ENCODE results near the gene ZSWIM3. TPM values are rescaled to one million over a fixed set of nuclear protein-coding genes. Genes with fewer than 3 reads are reported as not detected.

ZSWIM3 gene
- total RNA-seq (2022; extraction: Qiagen RNA extraction) = 1.4 to 1.9 TPM (median 1.6 TPM) in 5 replicates

DNA sequence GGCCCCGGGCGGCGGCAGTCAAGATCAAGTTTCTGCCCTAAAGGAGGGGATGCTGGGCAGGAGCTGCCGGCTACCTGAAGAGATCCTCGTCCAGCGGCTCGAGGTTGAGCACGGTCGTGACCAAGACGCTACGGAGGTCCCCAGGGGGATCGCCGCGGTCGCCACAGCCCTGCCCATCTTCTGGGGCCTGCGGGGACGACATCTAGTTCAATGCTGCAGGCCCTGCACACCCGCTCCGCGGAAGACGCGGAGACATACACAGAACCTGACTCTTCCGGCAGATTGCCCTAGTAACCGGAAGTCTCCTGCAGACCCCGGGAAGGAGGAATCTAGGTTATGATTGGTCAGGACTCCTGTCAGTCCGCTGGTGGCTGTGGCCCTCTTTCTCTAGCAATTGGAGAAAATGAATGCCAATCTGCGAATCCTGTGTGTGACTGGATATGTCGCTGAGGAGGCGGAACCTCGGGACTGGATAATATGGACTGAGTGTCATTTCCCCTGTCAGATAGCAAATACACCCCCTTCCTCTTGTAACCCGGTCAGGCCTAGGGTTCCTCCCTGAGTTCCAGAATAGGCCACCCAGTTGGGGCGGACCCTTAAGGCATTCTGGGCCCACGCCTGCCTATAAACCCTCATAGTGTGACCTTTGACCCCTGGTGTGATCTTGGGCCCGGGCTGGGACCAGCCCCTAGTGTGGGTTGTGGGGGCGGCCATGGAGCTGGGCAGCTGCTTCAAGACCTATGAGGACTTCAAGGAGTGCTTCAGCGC, at the start of gene ZSWIM3, which contains the start of gene ACOT8:
TSS of gene ZSWIM3 (plus strand) at position 501 of the 768 bp plus-strand sequence. CDS start at position 713, 212 bp downstream.
TSS of gene ACOT8 (minus strand) at position 279 of the 768 bp plus-strand sequence. CDS start at position 202, 77 bp downstream.

DNA sequence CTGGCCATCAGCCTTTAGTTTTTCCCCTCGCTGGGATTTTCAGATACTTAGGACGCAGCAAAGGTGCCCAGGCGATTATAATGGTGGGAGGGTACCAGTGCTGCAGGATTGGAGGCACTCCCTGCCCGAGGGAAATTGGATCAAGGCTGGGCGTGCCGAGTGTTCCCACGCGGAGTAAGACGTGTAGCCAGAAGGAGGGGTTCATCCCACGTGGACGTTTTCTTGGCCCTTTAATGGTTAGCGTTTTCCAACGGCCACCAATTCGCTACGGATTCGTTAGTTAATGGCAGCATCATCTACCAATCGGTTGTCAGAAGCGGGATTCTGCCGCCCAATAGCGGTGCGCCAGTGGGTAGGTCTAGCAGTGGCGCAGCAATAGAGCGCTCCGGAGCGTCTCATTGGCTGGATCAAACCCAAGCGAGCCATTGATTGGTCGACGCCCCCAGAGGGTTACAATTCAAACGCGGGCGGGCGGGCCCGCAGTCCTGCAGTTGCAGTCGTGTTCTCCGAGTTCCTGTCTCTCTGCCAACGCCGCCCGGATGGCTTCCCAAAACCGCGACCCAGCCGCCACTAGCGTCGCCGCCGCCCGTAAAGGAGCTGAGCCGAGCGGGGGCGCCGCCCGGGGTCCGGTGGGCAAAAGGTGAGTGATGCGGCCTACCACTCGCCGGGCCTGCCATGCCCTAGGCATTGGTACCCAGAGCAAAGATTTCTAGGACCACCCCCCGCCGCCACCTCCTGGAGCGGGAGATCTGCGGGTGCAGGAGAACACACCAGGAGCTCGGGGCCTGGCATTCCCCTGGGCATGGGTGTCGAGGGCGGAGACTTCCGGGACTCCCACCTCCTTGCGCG, 45.0 kb upstream of the ZSWIM3 start, which contains the start of gene UBE2C:
TSS of gene UBE2C (plus strand) at position 488 of the 849 bp plus-strand sequence. CDS start at position 540, 52 bp downstream.

DNA sequence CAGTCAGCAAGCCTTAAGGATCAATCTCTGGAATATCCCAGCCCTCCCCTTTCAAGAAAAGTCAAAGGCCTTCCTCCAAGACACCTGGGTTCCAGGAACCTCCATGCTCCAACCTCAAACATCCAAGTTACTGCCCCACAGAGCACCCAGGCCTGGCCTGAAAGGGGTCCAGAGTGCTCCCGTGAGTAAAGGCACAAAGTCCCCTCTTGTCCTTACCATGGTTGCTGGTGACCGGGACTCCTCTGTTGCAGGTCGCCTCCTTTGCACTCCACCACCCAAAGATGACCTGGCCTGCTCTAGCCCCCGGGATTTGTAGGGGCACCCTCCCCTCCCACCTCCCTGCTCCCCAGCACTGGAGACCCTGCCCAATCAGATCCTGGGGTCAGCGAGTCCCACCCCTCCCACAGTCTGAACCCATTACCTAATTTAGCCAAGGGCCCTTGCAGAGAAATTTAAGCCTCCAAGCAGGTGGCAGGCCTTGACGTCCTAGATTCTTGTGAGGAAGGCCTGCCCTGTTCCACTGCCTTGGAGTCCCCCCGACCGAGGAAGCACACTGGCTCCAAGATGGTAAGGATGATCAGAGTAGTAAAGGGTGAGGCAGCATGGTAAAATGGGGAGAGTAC, 30.3 kb upstream of the ZSWIM3 start, which contains the start of gene TNNC2:
TSS of gene TNNC2 (minus strand) at position 283 of the 623 bp plus-strand sequence. CDS start at position 219, 64 bp downstream.

DNA sequence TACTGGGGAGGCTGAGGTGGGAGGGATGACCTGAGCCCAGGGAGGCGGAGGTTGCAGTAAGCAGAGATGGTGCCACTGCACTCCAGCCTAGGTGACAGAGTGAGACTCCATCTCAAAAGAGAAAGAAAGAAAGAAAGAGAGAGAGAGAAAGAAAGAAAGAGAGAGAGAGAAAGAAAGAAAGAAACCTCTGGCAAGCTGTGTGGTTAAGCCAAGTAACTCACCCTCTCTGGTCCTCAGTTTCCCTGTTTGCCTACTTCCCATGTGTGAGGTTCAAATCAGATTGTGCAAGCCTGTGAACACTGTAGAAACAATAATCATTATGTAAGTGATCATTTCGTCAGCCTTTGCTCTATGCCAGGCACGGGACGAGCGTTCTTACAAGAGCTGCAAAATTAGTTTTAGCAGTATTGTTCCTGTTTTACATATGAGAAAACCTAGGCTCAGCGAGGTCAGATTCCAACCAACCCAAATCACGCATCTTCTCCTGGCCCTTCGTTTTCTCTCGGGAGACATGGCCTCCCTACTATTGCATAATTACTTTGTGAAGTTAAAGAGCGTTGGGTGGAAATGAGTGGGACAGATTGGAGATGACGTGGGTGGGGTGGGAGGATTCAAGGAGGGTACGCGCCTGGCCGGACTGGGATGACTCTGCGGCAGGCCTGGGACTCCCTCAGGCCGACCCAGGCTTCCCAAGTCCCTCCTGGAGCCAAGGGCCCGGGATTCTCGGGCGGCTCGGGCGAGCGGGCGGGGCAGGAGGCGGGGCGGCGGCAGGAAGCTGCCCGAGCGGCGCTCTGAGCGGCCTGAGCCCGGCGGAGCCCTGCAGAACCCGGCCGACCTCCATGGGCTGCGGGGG, 24.2 kb upstream of the ZSWIM3 start, which contains the start of gene SNX21:
TSS of gene SNX21 (plus strand) at position 770 of the 853 bp plus-strand sequence. CDS start 121 bp downstream, outside the sequence.

DNA sequence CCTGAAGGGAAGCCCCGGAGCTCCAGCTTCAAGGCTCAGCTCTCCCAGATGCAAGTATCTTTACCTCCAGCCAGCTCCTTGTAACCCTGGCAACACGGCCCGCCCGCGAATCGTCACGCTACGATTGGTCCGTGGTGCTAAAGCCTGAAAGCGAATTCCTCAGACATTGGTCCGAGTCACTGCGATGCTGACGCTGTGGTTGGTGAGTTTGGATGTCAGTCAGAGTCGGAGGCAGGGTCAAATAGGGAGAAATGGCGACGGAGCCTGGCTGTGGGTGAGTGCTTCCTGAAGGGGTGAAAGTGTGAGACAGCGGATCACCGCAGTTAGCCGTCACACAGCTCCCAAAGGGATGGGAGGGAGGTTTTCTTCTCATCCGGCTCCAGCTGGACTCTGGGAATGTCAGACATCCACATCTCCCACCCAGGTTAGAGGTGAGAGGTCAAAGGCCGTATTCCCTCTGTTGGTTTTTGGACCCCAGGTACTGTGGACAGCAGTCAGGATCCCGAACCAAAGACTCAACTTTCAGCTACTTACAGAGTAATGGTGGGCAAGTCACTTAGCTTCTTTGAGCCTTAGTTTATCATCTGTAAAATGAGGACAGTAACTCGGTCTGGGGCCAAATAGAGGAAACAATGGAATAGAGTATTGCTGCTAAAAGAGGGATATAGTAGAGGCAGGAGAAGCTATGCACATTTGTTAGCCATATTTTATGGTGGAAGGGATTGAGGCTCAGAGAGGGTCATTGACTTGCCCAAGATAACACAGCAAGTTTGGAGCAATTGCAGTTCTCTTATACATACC, 23.8 kb downstream of the ZSWIM3 start, which contains the start of gene ZSWIM1:
TSS of gene ZSWIM1 (plus strand) at position 240 of the 801 bp plus-strand sequence. CDS start 1,366 bp downstream, outside the sequence.

DNA sequence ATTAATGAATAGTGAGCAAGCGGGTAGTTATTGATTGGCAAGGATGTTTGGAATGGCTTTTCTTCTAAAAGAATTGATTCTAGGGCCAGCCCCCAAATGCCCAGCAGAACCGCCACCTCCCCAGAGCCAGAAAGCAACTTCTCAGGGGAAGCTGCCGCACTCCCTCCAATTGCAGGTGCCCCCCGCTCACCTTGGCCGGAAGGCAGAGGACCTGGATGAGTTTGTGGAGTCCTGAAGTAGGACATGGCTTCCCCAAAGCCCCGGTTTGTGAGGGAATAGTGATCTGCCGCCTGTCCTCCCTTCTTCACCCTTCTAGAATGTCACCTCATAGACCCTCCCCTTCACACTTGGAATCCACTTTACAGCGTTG, 29.9 kb downstream of the ZSWIM3 start, which contains the start of gene SPATA25:
TSS of gene SPATA25 (minus strand) at position 277 of the 370 bp plus-strand sequence. CDS start at position 245, 32 bp downstream.

DNA sequence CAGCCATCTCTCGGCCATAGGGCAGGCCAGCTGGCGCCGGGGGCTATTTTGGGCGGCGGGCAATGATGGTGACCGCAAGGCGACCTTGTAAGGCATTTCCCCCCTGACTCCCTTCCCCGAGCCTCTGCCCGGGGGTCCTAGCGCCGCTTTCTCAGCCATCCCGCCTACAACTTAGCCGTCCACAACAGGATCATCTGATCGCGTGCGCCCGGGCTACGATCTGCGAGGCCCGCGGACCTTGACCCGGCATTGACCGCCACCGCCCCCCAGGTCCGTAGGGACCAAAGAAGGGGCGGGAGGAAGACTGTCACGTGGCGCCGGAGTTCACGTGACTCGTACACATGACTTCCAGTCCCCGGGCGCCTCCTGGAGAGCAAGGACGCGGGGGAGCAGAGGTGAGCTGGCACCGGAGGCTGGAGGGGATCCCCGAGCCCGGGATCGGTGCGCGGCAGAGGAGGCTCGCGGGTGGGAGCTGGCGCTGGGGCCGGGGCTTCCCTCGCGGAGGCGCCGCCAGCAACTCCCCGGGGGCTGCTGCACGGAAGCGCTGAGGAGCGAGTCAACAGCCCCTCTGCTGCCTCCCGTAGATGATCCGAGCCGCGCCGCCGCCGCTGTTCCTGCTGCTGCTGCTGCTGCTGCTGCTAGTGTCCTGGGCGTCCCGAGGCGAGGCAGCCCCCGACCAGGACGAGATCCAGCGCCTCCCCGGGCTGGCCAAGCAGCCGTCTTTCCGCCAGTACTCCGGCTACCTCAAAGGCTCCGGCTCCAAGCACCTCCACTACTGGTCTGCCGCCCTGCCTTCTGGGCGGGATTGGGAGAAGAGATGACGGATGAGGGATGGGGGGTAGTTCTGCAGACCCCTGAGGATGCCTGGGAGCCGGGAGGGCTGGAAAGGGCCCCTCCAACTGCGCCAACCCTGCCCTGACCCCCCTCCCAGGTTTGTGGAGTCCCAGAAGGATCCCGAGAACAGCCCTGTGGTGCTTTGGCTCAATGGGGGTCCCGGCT, 33.9 kb downstream of the ZSWIM3 start, which contains the start of the genes CTSA and NEURL2:
TSS of gene CTSA (plus strand) at position 351 of the 999 bp plus-strand sequence. CDS start at position 585, 234 bp downstream.
TSS of gene NEURL2 (minus strand) at position 224 of the 999 bp plus-strand sequence. CDS start at position 7, 217 bp downstream.

DNA sequence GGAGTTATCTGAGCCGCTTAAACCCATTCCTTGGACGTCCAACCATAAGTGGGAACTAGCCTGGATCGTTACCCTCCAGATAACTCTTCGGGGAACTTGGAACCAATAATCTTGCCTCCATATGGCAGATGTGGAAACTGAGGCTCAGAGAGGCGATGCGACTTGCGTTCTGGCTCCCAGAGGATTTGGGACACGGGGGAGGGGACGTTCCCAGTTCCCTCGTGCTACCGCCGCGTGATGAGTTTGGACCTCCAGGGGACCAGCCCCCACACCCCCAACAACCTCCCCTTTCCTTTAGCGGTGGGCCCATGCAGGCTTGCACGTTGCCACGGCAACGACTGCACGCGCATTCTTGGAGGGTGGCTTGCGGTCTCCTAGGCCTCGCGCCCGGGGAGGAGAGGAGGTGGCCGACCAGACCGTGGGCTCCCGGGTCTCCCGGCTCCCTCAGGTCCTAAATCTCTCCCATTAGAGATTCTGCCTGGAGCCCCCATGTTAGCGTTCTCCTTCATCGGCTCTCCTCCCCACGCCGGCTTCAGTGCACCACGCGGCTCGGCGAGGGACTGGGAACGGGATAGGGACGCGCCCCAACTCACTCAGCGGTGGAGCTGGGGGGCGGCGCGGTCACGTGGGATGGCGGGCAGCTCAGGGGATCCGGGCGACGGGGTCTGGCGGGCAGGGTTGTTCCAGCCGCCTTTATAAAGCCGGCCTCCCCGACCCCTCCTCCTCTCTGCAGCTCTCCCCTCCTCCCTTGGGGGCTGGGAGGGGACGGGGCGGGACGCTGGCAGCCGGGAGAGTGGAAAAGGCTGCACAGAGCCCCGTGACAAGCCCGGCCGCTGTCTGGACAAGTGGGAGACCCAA, 54.3 kb downstream of the ZSWIM3 start, which contains the start of gene PLTP:
TSS of gene PLTP (minus strand) at position 670 of the 858 bp plus-strand sequence. CDS start 703 bp downstream, outside the sequence.

Other genes starting within 250 kb of the ZSWIM3 start
- gene WFDC10A, start 227.9 kb upstream of the ZSWIM3 start, total RNA-seq (2022; extraction: Qiagen RNA extraction) = not detected in 5 replicates
- not detected in 5 replicates for gene WFDC9, start 226.3 kb upstream of the ZSWIM3 start, total RNA-seq (2022; extraction: Qiagen RNA extraction)
- not detected in 5 replicates for gene WFDC11, start 187.4 kb upstream of the ZSWIM3 start, total RNA-seq (2022; extraction: Qiagen RNA extraction)
- not detected in 5 replicates for gene WFDC13, start 155.6 kb upstream of the ZSWIM3 start, total RNA-seq (2022; extraction: Qiagen RNA extraction)
- not detected in 5 replicates for gene WFDC10B, start 152.6 kb upstream of the ZSWIM3 start, total RNA-seq (2022; extraction: Qiagen RNA extraction)
- gene SPINT4, start 135.3 kb upstream of the ZSWIM3 start, total RNA-seq (2022; extraction: Qiagen RNA extraction) = not detected in 5 replicates
- 0.29 to 0.48 TPM in 2 of 5 replicates, not detected in the others for gene WFDC3, start 65.7 kb upstream of the ZSWIM3 start, total RNA-seq (2022; extraction: Qiagen RNA extraction)
- gene DNTTIP1, start 65.7 kb upstream of the ZSWIM3 start, total RNA-seq (2022; extraction: Qiagen RNA extraction) = 31.5 to 36.3 TPM (median 35.0 TPM) in 5 replicates
- 220 to 247 TPM (median 230 TPM) in 5 replicates for gene UBE2C, start 45.0 kb upstream of the ZSWIM3 start, total RNA-seq (2022; extraction: Qiagen RNA extraction)
- gene TNNC2, start 30.3 kb upstream of the ZSWIM3 start, total RNA-seq (2022; extraction: Qiagen RNA extraction) = 0.12 to 0.29 TPM in 2 of 5 replicates, not detected in the others
- 7.7 to 11.6 TPM (median 9.4 TPM) in 5 replicates for gene SNX21, start 23.8 kb upstream of the ZSWIM3 start, total RNA-seq (2022; extraction: Qiagen RNA extraction)
- gene ACOT8, start 222 bp upstream of the ZSWIM3 start, total RNA-seq (2022; extraction: Qiagen RNA extraction) = 16.6 to 18.0 TPM (median 16.9 TPM) in 5 replicates
- 5.1 to 7.0 TPM (median 6.9 TPM) in 5 replicates for gene ZSWIM1, start 23.6 kb downstream of the ZSWIM3 start, total RNA-seq (2022; extraction: Qiagen RNA extraction)
- gene SPATA25, start 30.0 kb downstream of the ZSWIM3 start, total RNA-seq (2022; extraction: Qiagen RNA extraction) = 0.34 to 0.57 TPM (median 0.49 TPM) in 4 of 5 replicates, not detected in the other
- 0.64 to 1.2 TPM (median 0.97 TPM) in 5 replicates for gene NEURL2, start 33.6 kb downstream of the ZSWIM3 start, total RNA-seq (2022; extraction: Qiagen RNA extraction)
- gene CTSA, start 33.7 kb downstream of the ZSWIM3 start, total RNA-seq (2022; extraction: Qiagen RNA extraction) = 87.0 to 127 TPM (median 115 TPM) in 5 replicates
- gene PLTP, start 54.5 kb downstream of the ZSWIM3 start, total RNA-seq (2022; extraction: Qiagen RNA extraction) = 1.6 to 1.8 TPM (median 1.6 TPM) in 5 replicates
- 24.6 to 32.6 TPM (median 31.8 TPM) in 5 replicates for gene PCIF1, start 77.1 kb downstream of the ZSWIM3 start, total RNA-seq (2022; extraction: Qiagen RNA extraction)
- 5.9 to 9.5 TPM (median 9.1 TPM) in 5 replicates for gene ZNF335, start 114.6 kb downstream of the ZSWIM3 start, total RNA-seq (2022; extraction: Qiagen RNA extraction)
- gene MMP9, start 151.3 kb downstream of the ZSWIM3 start, total RNA-seq (2022; extraction: Qiagen RNA extraction) = 0.21 to 0.66 TPM (median 0.38 TPM) in 5 replicates
- gene SLC12A5, start 171.6 kb downstream of the ZSWIM3 start, total RNA-seq (2022; extraction: Qiagen RNA extraction) = 13.5 to 16.4 TPM (median 13.9 TPM) in 5 replicates
- gene NCOA5, start 232.3 kb downstream of the ZSWIM3 start, total RNA-seq (2022; extraction: Qiagen RNA extraction) = 17.6 to 27.3 TPM (median 22.9 TPM) in 5 replicates